Gastrocnemius medialis (tissue), 4 donors: ENCODE data around the gene STOX1.

ENCODE experiments used
- CTCF ChIP-seq, 5 experiments: fragments of 450-650 bp in 3 of 5; fragments of 200-600 bp in 2 of 5; sonication (generic) in 2 of 5; IDR thresholded peaks in 4 of 5; conservative IDR thresholded peaks in 1 of 5; 1 replicate in 4 of 5; 2 replicates in 1 of 5; pipeline ENCODE4 v1.5.1; 2016 to 2019; ENCODE audit warnings: antibody characterized with exemption in 5 of 5, mild to moderate bottlenecking in 3 of 5, moderate library complexity in 3 of 5
- POLR2A ChIP-seq, 2 donors: fragments of 450-650 bp; IDR thresholded peaks; one replicate each; pipeline ENCODE4 v1.6.1; 2017; ENCODE audit warnings: antibody characterized with exemption in 2 of 2, mild to moderate bottlenecking in 2 of 2, moderate library complexity in 2 of 2

GRCh38 chr10:68861253-68861652 is 33.9 kb downstream of the STOX1 start:
- TF ChIP-seq CTCF (IDR thresholded peaks at IDR 0.05 in 4 of 5, conservative IDR thresholded peaks at IDR 0.05 in 1 of 5): no peak
- no peak for TF ChIP-seq POLR2A (IDR thresholded peaks at IDR 0.05)
